Liver (tissue), 9 donors: ENCODE data around the gene TLR10. TPM values are rescaled to one million over a fixed set of nuclear protein-coding genes. Genes with fewer than 3 reads are reported as not detected.
"Not testable (repeated sequence)": the region's sequence is repeated elsewhere in the genome, so short reads cannot be mapped to it uniquely, and the experiment has no call there.

Experiments used
- DNase-seq: peaks from one replicate; pipeline ENCODE4 v3.0.0-alpha.2; 2017; ENCODE audit warnings: low spot score
- H3K27ac ChIP-seq, 2 donors: one replicate each; pipeline ENCODE4 v1.7.0; 2013; ENCODE audit warnings: inconsistent platforms in 2 of 2, low read length in 2 of 2, control low read depth in 1 of 2, low read depth in 1 of 2, mild to moderate bottlenecking in 1 of 2
- H3K27me3 ChIP-seq, 4 donors: one replicate each; pipeline versions ENCODE4 v1.6.1 to v1.7.0; 2013; ENCODE audit warnings: low read length in 3 of 4, inconsistent platforms in 1 of 4, mild to moderate bottlenecking in 1 of 4, moderate library complexity in 1 of 4; ENCODE audit not compliant: control insufficient read depth in 4 of 4, insufficient read depth in 4 of 4
- H3K36me3 ChIP-seq, 4 donors: one replicate each; pipeline versions ENCODE4 v1.6.1 to v1.7.0; 2013; ENCODE audit warnings: low read length in 3 of 4, mild to moderate bottlenecking in 3 of 4, low read depth in 1 of 4, moderate library complexity in 1 of 4; ENCODE audit not compliant: control insufficient read depth in 4 of 4, insufficient read depth in 3 of 4
- H3K4me1 ChIP-seq, 4 donors: one replicate each; pipeline versions ENCODE4 v1.6.1 to v1.7.0; 2013; ENCODE audit warnings: low read length in 3 of 4, mild to moderate bottlenecking in 3 of 4, moderate library complexity in 1 of 4; ENCODE audit not compliant: control insufficient read depth in 4 of 4, insufficient read depth in 4 of 4
- H3K4me3 ChIP-seq, 3 donors: one replicate each; pipeline versions ENCODE4 v1.6.1 to v1.7.0; 2013; ENCODE audit warnings: low read length in 3 of 3, control low read depth in 1 of 3, low read depth in 1 of 3, mild to moderate bottlenecking in 1 of 3
- H3K9ac ChIP-seq, 2 donors: one replicate each; pipeline ENCODE4 v1.7.0; 2013; ENCODE audit warnings: low read length in 2 of 2, mild to moderate bottlenecking in 2 of 2, moderate library complexity in 2 of 2, control low read depth in 1 of 2, low read depth in 1 of 2
- H3K9me3 ChIP-seq, 4 donors: one replicate each; pipeline versions ENCODE4 v1.6.1 to v1.7.0; 2013; ENCODE audit warnings: low read length in 3 of 4; ENCODE audit not compliant: control insufficient read depth in 4 of 4
- ATF3 ChIP-seq: IDR thresholded peaks from 2 replicates; pipeline ENCODE4 v1.6.1; 2016; ENCODE audit warnings: antibody characterized with exemption
- FOXA1 ChIP-seq: IDR thresholded peaks from 2 replicates; pipeline ENCODE4 v1.6.1; 2016; ENCODE audit warnings: antibody characterized with exemption
- FOXA2 ChIP-seq: IDR thresholded peaks from 2 replicates; pipeline ENCODE4 v1.6.1; 2016; ENCODE audit warnings: antibody characterized with exemption
- HNF4A ChIP-seq, 2 donors: conservative IDR thresholded peaks; 2 replicates each; pipeline ENCODE4 v1.6.1; 2016; ENCODE audit warnings: antibody characterized with exemption in 2 of 2, mild to moderate bottlenecking in 2 of 2
- JUND ChIP-seq, 2 donors: IDR thresholded peaks; 2 replicates each; pipeline ENCODE4 v1.6.1; 2016; ENCODE audit warnings: antibody characterized with exemption in 2 of 2
- RAD21 ChIP-seq, 2 donors: IDR thresholded peaks; 2 replicates each; pipeline ENCODE4 v1.6.1; 2016; ENCODE audit warnings: antibody characterized with exemption in 2 of 2, mild to moderate bottlenecking in 2 of 2
- REST ChIP-seq: IDR thresholded peaks from 2 replicates; pipeline ENCODE4 v1.6.1; 2016; ENCODE audit warnings: antibody characterized with exemption, mild to moderate bottlenecking
- RXRA ChIP-seq, 2 donors: IDR thresholded peaks; 2 replicates each; pipeline ENCODE4 v1.6.1; 2017 to 2018; ENCODE audit warnings: antibody characterized with exemption in 2 of 2, mild to moderate bottlenecking in 1 of 2
- YY1 ChIP-seq: IDR thresholded peaks from 2 replicates; pipeline ENCODE4 v1.6.1; 2016; ENCODE audit warnings: antibody characterized with exemption, mild to moderate bottlenecking
- ZBTB33 ChIP-seq: IDR thresholded peaks from 2 replicates; pipeline ENCODE4 v1.6.1; 2016; ENCODE audit warnings: antibody characterized with exemption
- WGBS: extraction: QIAGEN DNeasy Blood & Tissue Kit; methylation state at CpG from one replicate; pipeline ENCODE4 v1.1.7; 2013; 5-methylcytosine and 5-hydroxymethylcytosine counted together
- polyA plus RNA-seq, 2 donors: library from polyadenylated mRNA; stranded (reverse) in 1 of 2; unstranded in 1 of 2; fragments of 200-250 nt in 1 of 2; fragments of >200 nt in 1 of 2; fragmentation: Nextera tagmentation in 1 of 2; extraction: Ambion mirVana in 1 of 2; gene quantifications; one replicate each; pipeline versions ENCODE4 v1.2.1 to v1.2.3, GENCODE V29; 2013 to 2015
- total RNA-seq, 2 donors: library from RNA; depleted of rRNA; stranded (reverse); fragments of >200 nt; gene quantifications; one replicate each; pipeline ENCODE4 v1.2.3, GENCODE V29; 2014
- TF ChIP-seq, protein P1 (sequence below): fragments of 150-350 bp; IDR thresholded peaks from 2 replicates; pipeline ENCODE4 v1.5.1; 2017; ENCODE audit warnings: improper control_type of control experiment, low read depth, low read length; ENCODE audit not compliant: missing input control
- donor health status: healthy.
- donor health status: healthy.
- donor health status: healthy.
- donor health status: healthy.
- donor health status: healthy.

Gene TLR10
- total and polyA plus RNA-seq, 4 donors: 0.02 to 1.9 (median 0.11) TPM

GRCh38 chr4:38774181-38774955 is 8.4 kb downstream of the TLR10 start:
- Histone ChIP-seq H3K9ac (no peak overlapping the region), H3K27me3 (no peaks in the 10 kb centered on the region), H3K27ac (no peak overlapping the region), H3K9me3 (no peaks in the 10 kb centered on the region), H3K4me3 (no peak overlapping the region), H3K4me1 (no peaks in the 10 kb centered on the region), H3K36me3 (no peaks in the 10 kb centered on the region)
- TF ChIP-seq ZBTB33 (no peak), FOXA2 (no peak), YY1 (no peak), ATF3 (no peak), JUND (IDR thresholded peaks at IDR 0.05) (no peak), RAD21 (IDR thresholded peaks at IDR 0.05) (no peak), FOXA1 (no peak), REST (no peak), HNF4A (conservative IDR thresholded peaks at IDR 0.05) (no peak), RXRA (IDR thresholded peaks at IDR 0.05) (no peak)
- TF ChIP-seq, protein P1, sequence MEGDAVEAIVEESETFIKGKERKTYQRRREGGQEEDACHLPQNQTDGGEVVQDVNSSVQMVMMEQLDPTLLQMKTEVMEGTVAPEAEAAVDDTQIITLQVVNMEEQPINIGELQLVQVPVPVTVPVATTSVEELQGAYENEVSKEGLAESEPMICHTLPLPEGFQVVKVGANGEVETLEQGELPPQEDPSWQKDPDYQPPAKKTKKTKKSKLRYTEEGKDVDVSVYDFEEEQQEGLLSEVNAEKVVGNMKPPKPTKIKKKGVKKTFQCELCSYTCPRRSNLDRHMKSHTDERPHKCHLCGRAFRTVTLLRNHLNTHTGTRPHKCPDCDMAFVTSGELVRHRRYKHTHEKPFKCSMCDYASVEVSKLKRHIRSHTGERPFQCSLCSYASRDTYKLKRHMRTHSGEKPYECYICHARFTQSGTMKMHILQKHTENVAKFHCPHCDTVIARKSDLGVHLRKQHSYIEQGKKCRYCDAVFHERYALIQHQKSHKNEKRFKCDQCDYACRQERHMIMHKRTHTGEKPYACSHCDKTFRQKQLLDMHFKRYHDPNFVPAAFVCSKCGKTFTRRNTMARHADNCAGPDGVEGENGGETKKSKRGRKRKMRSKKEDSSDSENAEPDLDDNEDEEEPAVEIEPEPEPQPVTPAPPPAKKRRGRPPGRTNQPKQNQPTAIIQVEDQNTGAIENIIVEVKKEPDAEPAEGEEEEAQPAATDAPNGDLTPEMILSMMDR: no peak
- no peak for DNase-seq
- WGBS: 64% methylated on average over 8 of the region's 8 CpGs

DNA sequence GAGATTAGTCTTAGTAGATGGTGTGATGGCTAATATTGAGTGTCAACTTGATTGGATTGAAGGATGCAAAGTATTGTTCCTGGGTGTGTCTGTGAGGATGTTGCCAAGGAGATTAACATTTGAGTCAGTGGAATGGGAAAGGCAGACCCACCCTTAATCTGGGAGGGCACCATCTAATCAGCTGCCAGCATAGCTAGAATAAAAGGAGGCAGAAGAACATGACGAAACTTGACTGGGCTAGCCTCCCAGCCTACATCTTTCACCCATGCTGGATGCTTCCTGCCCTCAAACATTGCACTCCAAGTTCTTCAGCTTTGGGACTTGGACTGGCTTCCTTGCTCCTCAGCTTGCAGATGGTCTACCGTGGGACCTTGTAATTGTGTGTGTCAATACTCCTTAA is 12.5 kb downstream of the TLR10 start:
- not testable (repeated sequence) for H3K9me3 ChIP-seq, H3K4me1 ChIP-seq, H3K9ac ChIP-seq, H3K36me3 ChIP-seq, H3K27ac ChIP-seq, H3K4me3 ChIP-seq, DNase-seq, H3K27me3 ChIP-seq
- WGBS: 95% methylated on average over 2 of the region's 2 CpGs
